ENCODE results near the gene ZNF536. TPM values are rescaled to one million over a fixed set of nuclear protein-coding genes. Genes with fewer than 3 reads are reported as not detected.
"Not testable (repeated sequence)": the region's sequence is repeated elsewhere in the genome, so short reads cannot be mapped to it uniquely, and the experiment has no call there.

Gene ZNF536
- total and polyA plus RNA-seq, 2 of the 13 experiments (the other 11 are each of a cell fraction or from before 2014, with no cell fraction given), result not detected

DNA sequence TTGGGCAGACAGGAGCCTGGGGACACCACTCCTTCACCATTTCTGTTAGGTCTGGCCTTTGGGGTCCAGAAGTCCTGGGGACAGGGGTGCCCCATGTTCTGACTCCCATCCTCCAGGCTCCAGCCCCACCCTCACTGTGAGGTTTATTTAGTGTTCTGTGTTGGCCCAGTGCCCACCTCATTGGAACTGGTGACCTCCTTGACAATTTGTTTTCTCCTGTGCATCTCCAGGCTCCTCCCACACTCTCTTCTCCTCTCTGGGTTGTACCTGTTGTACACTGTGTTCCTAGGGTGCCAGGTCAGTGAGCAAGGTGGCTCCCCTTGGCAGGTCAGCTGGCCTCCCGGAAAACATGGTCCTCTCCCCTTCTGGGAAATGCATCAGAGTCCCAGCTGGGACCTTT lies 110.8 kb downstream of the ZNF536 start:
- in situ Hi-C loops (cut with HindIII; ENCODE audit: extremely low pct_ligation_motif_present, low pct_unique_long_range_greater_than_20kb), result no loop called here

DNA sequence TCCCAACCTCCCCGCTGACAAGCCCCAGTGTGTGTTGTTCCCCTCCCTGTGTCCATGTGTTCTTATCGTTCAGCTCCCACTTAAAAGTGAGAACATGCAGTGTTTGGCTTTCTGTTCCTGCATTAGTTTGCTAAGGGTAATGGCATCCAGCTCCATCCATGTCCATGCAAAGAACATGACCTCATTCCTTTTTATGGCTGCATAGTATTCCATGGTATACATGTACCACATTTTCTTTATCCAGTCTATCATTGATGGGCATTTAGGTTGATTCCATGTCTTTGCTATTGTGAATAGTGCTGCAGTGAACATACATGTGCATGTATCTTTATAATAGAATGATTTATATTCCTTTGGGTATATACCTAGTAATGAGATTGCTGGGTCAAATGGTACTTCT lies 114.1 kb downstream of the ZNF536 start:
- H3K27me3 ChIP-seq (ENCODE audit: control insufficient read depth in 1 of 2, insufficient read depth in 2 of 2, low read length in 2 of 2); H4K20me1 ChIP-seq (ENCODE audit: insufficient read depth, low read length); DNase-seq (ENCODE audit: low spot score); BruUV-seq (replicated peaks); H3K4me3 ChIP-seq (replicated peaks in 1 of 3; ENCODE audit: insufficient read depth in 1 of 3, low read depth in 2 of 3, low read length in 3 of 3); H3K4me2 ChIP-seq (ENCODE audit: low read depth, low read length); H3K27ac ChIP-seq (ENCODE audit: extremely low read length, insufficient read depth, low read length); H2AFZ ChIP-seq (ENCODE audit: low read length); intact Hi-C loops (cut with micrococcal nuclease; ENCODE audit: unreplicated experiment); H3K9ac ChIP-seq (ENCODE audit: insufficient read depth, low read depth, low read length); H3K36me3 ChIP-seq (replicated peaks in 1 of 2; ENCODE audit: control insufficient read depth in 1 of 2, insufficient read depth in 2 of 2, low read length in 2 of 2); ATAC-seq; H3K79me2 ChIP-seq (ENCODE audit: insufficient read depth, low read length); H3K4me1 ChIP-seq (ENCODE audit: insufficient read depth, low read length); H3K9me3 ChIP-seq (ENCODE audit: low read length); FAIRE-seq; in situ Hi-C loops (cut with HindIII; ENCODE audit: extremely low pct_ligation_motif_present, low pct_unique_long_range_greater_than_20kb); POLR2A ChIA-PET; CTCF ChIA-PET (ENCODE audit: low intra/inter-chr PET ratio, low total read pairs): not testable (repeated sequence)
- WGBS (ENCODE audit: low lambda C conversion rate), result 4% methylated on average over 2 of the region's 2 CpGs

More for the DNA sequence above, 110.8 kb downstream of the ZNF536 start:
- Histone ChIP-seq H3K36me3 (replicated peaks in 1 of 2; ENCODE audit: control insufficient read depth in 1 of 2, insufficient read depth in 2 of 2, low read length in 2 of 2) (no peaks in the 10 kb centered on the region), H3K4me3 (replicated peaks in 1 of 3; ENCODE audit: insufficient read depth in 1 of 3, low read depth in 2 of 3, low read length in 3 of 3) (no peak overlapping the region), H3K27ac (ENCODE audit: extremely low read length, insufficient read depth, low read length) (no peak overlapping the region), H3K79me2 (ENCODE audit: insufficient read depth, low read length) (no peaks in the 10 kb centered on the region), H4K20me1 (ENCODE audit: insufficient read depth, low read length) (no peaks in the 10 kb centered on the region), H3K9me3 (ENCODE audit: low read length) (no peaks in the 10 kb centered on the region), H3K4me1 (ENCODE audit: insufficient read depth, low read length) (0 out of 2 replicates have a peak, but pooled peaks cover 7% of the 10 kb centered on the region), H2AFZ (ENCODE audit: low read length) (no peak overlapping the region), H3K9ac (ENCODE audit: insufficient read depth, low read depth, low read length) (no peak overlapping the region), H3K4me2 (ENCODE audit: low read depth, low read length) (no peak overlapping the region), H3K27me3 (ENCODE audit: control insufficient read depth in 1 of 2, insufficient read depth in 2 of 2, low read length in 2 of 2) (peaks cover 0 to 4% of the 10 kb centered on the region in 2 experiments; a peak in 2 of 5 replicates)
- no peak for TF ChIP-seq ZNF10 (CRISPR knock-in tag; IDR thresholded peaks at IDR 0.05; ENCODE audit: borderline replicate concordance, low read depth)
- no peak for TF ChIP-seq ZNF44 (CRISPR knock-in tag; IDR thresholded peaks at IDR 0.05)
- TF ChIP-seq ZZZ3 (CRISPR knock-in tag; IDR thresholded peaks at IDR 0.05; ENCODE audit: borderline replicate concordance), result no peak
- no peak for TF ChIP-seq CBX2 (IDR thresholded peaks at IDR 0.05; ENCODE audit: low read depth, low read length)
- TF ChIP-seq CBX2 (CRISPR knock-in tag; IDR thresholded peaks at IDR 0.05; ENCODE audit: low read depth), result no peak
- no peak for TF ChIP-seq ZNF331 (CRISPR knock-in tag; IDR thresholded peaks at IDR 0.05)
- no peak for TF ChIP-seq ZNF782 (CRISPR knock-in tag; IDR thresholded peaks at IDR 0.05; ENCODE audit: borderline replicate concordance)
- TF ChIP-seq, protein P1, sequence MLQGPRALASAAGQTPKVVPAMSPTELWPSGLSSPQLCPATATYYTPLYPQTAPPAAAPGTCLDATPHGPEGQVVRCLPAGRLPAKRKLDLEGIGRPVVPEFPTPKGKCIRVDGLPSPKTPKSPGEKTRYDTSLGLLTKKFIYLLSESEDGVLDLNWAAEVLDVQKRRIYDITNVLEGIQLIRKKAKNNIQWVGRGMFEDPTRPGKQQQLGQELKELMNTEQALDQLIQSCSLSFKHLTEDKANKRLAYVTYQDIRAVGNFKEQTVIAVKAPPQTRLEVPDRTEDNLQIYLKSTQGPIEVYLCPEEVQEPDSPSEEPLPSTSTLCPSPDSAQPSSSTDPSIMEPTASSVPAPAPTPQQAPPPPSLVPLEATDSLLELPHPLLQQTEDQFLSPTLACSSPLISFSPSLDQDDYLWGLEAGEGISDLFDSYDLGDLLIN (CRISPR knock-in tag; IDR thresholded peaks at IDR 0.05; ENCODE audit: borderline replicate concordance), result no peak
- no peak for TF ChIP-seq SMARCE1 (IDR thresholded peaks at IDR 0.05; ENCODE audit: borderline replicate concordance)
- FAIRE-seq, result no peak
- ChIA-PET CTCF (ENCODE audit: low intra/inter-chr PET ratio, low total read pairs) (no interaction called here), POLR2A (no interaction called here)
- BruUV-seq (replicated peaks), result no TSS peak
- no peak for ATAC-seq
- DNase-seq (ENCODE audit: low spot score), result no peak
- intact Hi-C loops (cut with micrococcal nuclease; ENCODE audit: unreplicated experiment), result no loop called here
- WGBS (ENCODE audit: low lambda C conversion rate), result 17% methylated on average over 1 of the region's 1 CpG
